Hepatocyte (in vitro differentiated cells): ENCODE measurements around the gene PHACTR2. TPM values are rescaled to one million over a fixed set of nuclear protein-coding genes. Genes with fewer than 3 reads are reported as not detected.
A peak's percentile ranks its signal among the peaks of the same experiment; 100 is the strongest.

ENCODE experiments used
- DNase-seq: peaks from one replicate; pipeline ENCODE4 v3.0.0-alpha.2; 2016; ENCODE audit warnings: low spot score
- H2AFZ ChIP-seq: fragments of 200-600 bp; sonication (generic); 2 replicates; pipeline ENCODE4 v1.6.0; 2016; ENCODE audit warnings: antibody characterized with exemption, mild to moderate bottlenecking
- H3K27ac ChIP-seq: fragments of 200-600 bp; sonication (generic); 2 replicates; pipeline ENCODE4 v1.5.1; 2016; ENCODE audit warnings: mild to moderate bottlenecking
- H3K27me3 ChIP-seq: fragments of 200-600 bp; sonication (generic); 2 replicates; pipeline ENCODE4 v1.6.1; 2016
- H3K36me3 ChIP-seq: fragments of 200-600 bp; sonication (generic); replicated peaks from 2 replicates; pipeline ENCODE4 v1.5.1; 2016; ENCODE audit warnings: low read depth; ENCODE audit not compliant: insufficient read depth
- H3K4me1 ChIP-seq: fragments of 200-600 bp; sonication (generic); 2 replicates; pipeline ENCODE4 v1.5.1; 2016; ENCODE audit warnings: mild to moderate bottlenecking, moderate library complexity; ENCODE audit not compliant: insufficient read depth
- H3K4me2 ChIP-seq: fragments of 200-600 bp; sonication (generic); 2 replicates; pipeline ENCODE4 v1.6.0; 2016
- H3K4me3 ChIP-seq: fragments of 200-600 bp; sonication (generic); 2 replicates; pipeline ENCODE4 v1.5.1; 2016; ENCODE audit warnings: mild to moderate bottlenecking
- H3K79me2 ChIP-seq: fragments of 200-600 bp; sonication (generic); 2 replicates; pipeline ENCODE4 v1.6.0; 2017; ENCODE audit warnings: mild to moderate bottlenecking
- H3K9me2 ChIP-seq: fragments of 200-600 bp; sonication (generic); replicated peaks from 2 replicates; pipeline ENCODE4 v1.6.0; 2017; ENCODE audit warnings: mild to moderate bottlenecking; ENCODE audit not compliant: insufficient read depth
- H3K9me3 ChIP-seq: fragments of 200-600 bp; sonication (generic); 2 replicates; pipeline ENCODE4 v1.5.1; 2016; ENCODE audit warnings: low read depth, mild to moderate bottlenecking
- H4K20me1 ChIP-seq: fragments of 200-600 bp; sonication (generic); 2 replicates; pipeline ENCODE4 v1.6.0; 2016; ENCODE audit warnings: mild to moderate bottlenecking; ENCODE audit not compliant: insufficient read depth, poor library complexity, severe bottlenecking
- CTCF ChIP-seq: fragments of 200-600 bp; sonication (generic); IDR thresholded peaks from 2 replicates; pipeline ENCODE4 v1.5.1; 2016; ENCODE audit warnings: antibody characterized with exemption, mild to moderate bottlenecking; ENCODE audit not compliant: poor library complexity
- EZH2 ChIP-seq: fragments of 200-600 bp; sonication (generic); IDR thresholded peaks from 2 replicates; pipeline ENCODE4 v1.6.1; 2016; ENCODE audit warnings: antibody characterized with exemption, mild to moderate bottlenecking, borderline replicate concordance
- EZH2phosphoT487 ChIP-seq: fragments of 200-600 bp; sonication (generic); IDR thresholded peaks from one replicate; pipeline ENCODE4 v1.6.1; 2018; ENCODE audit warnings: antibody characterized with exemption, mild to moderate bottlenecking, low read depth, moderate library complexity; ENCODE audit not compliant: unreplicated experiment, severe bottlenecking
- WGBS: methylation state at CpG from one replicate; pipeline ENCODE4 v1.1.6; 2016; ENCODE audit warnings: low lambda C conversion rate; ENCODE audit errors: missing lambda C conversion rate; 5-methylcytosine and 5-hydroxymethylcytosine counted together
- polyA plus RNA-seq: library from polyadenylated mRNA; unstranded; fragments of >200 nt; fragmentation: Nextera tagmentation; extraction: Ambion mirVana; gene quantifications from 2 replicates; pipeline ENCODE4 v1.2.1, GENCODE V29; 2016
- total RNA-seq: library from RNA; depleted of rRNA; stranded (reverse); fragments of >200 nt; gene quantifications from 2 replicates; pipeline ENCODE4 v1.2.3, GENCODE V29; 2014

Gene PHACTR2
- total and polyA plus RNA-seq, 2 experiments from 2014 or later, result 86.6 to 111 TPM

GRCh38 chr6:143774347-143774746 is 96.6 kb downstream of the PHACTR2 start:
- Histone ChIP-seq H3K4me3 (no peak overlapping the region), H3K9me2 (no peaks in the 10 kb centered on the region), H4K20me1 (no peaks in the 10 kb centered on the region), H3K36me3 (no peaks in the 10 kb centered on the region), H3K27me3 (no peaks in the 10 kb centered on the region), H3K4me2 (peak overlapping the region; percentile 29), H3K9me3 (no peaks in the 10 kb centered on the region), H3K27ac (peak overlapping the region; percentile 81), H3K79me2 (peaks cover 8% of the 10 kb centered on the region), H3K4me1 (peaks cover 31% of the 10 kb centered on the region), H2AFZ (no peak overlapping the region)
- WGBS, result 59% methylated on average over 2 of the region's 2 CpGs
- TF ChIP-seq EZH2, result no peak
- no peak for TF ChIP-seq CTCF
- no peak for TF ChIP-seq EZH2phosphoT487
- DNase-seq, result no peak

GRCh38 chr6:143775336-143775735 is 97.6 kb downstream of the PHACTR2 start:
- 75% methylated on average over 6 of the region's 6 CpGs for WGBS

GRCh38 chr6:143778926-143779325 is 101.2 kb downstream of the PHACTR2 start:
- no peaks in the 10 kb centered on the region for H3K9me3 ChIP-seq
- H3K27me3 ChIP-seq, result no peaks in the 10 kb centered on the region
- no peak for DNase-seq
- H3K4me3 ChIP-seq, result no peak overlapping the region
- no peaks in the 10 kb centered on the region for H3K36me3 ChIP-seq
- H3K4me1 ChIP-seq, result peaks cover 19% of the 10 kb centered on the region
- TF ChIP-seq EZH2, result no peak
- no peak for TF ChIP-seq EZH2phosphoT487
- TF ChIP-seq CTCF, result no peak
- no peaks in the 10 kb centered on the region for H3K9me2 ChIP-seq
- no peak overlapping the region for H3K27ac ChIP-seq
- H3K4me2 ChIP-seq, result no peak overlapping the region
- no peaks in the 10 kb centered on the region for H3K79me2 ChIP-seq
- H4K20me1 ChIP-seq, result no peaks in the 10 kb centered on the region
- H2AFZ ChIP-seq, result no peak overlapping the region
- WGBS, result 95% methylated on average over 2 of the region's 2 CpGs

More at GRCh38 chr6:143775336-143775735, 97.6 kb downstream of the PHACTR2 start:
- Histone ChIP-seq H3K4me1 (peaks cover 31% of the 10 kb centered on the region), H3K27ac (peak overlapping the region; percentile 81), H4K20me1 (no peaks in the 10 kb centered on the region), H3K27me3 (no peaks in the 10 kb centered on the region), H3K4me2 (peak overlapping the region; percentile 18), H3K9me3 (no peaks in the 10 kb centered on the region), H2AFZ (no peak overlapping the region), H3K4me3 (no peak overlapping the region), H3K9me2 (no peaks in the 10 kb centered on the region), H3K36me3 (no peaks in the 10 kb centered on the region), H3K79me2 (peaks cover 2% of the 10 kb centered on the region)
- TF ChIP-seq EZH2phosphoT487, result no peak
- no peak for TF ChIP-seq EZH2
- no peak for TF ChIP-seq CTCF
- no peak for DNase-seq

DNA sequence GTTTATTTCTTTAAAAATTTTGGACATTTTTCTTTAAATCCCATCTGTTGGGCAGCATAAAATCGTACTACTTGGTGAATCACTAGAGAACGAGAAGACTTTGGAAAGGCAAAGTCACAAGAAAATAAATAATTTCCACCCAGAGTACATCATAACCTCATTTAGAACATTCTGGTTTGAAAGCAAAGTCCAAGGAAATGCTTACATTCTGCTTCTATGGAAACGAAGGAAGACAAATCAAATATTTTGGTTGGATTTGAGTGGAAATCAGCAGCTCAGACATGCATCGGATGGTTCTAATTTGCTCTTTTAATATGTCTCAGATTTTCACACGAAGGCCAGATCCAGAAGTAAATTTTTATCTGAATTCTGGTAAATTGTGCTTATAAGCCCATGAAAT is 104.7 kb downstream of the PHACTR2 start:
- no peaks in the 10 kb centered on the region for H3K4me1 ChIP-seq
- peaks cover 5% of the 10 kb centered on the region for H3K9me3 ChIP-seq
- H3K4me2 ChIP-seq, result no peak overlapping the region
- H3K27me3 ChIP-seq, result no peaks in the 10 kb centered on the region
- no peak overlapping the region for H2AFZ ChIP-seq
- H4K20me1 ChIP-seq, result no peaks in the 10 kb centered on the region
- no peaks in the 10 kb centered on the region for H3K9me2 ChIP-seq
- TF ChIP-seq CTCF (no peak), EZH2phosphoT487 (no peak), EZH2 (no peak)
- no peaks in the 10 kb centered on the region for H3K79me2 ChIP-seq
- peaks cover 4% of the 10 kb centered on the region for H3K36me3 ChIP-seq
- DNase-seq, result no peak
- no peak overlapping the region for H3K4me3 ChIP-seq
- 80% methylated on average over 5 of the region's 5 CpGs for WGBS
- H3K27ac ChIP-seq, result no peak overlapping the region
